NCI-H2227 (cell line): ENCODE results near the gene DCUN1D5.

Experiments used
- DNase-seq: peaks from one replicate; lab custom pipeline; 2025; ENCODE audit not compliant: unreplicated experiment; lab: John Stamatoyannopoulos, UW

The DCUN1D5 gene

DNA sequence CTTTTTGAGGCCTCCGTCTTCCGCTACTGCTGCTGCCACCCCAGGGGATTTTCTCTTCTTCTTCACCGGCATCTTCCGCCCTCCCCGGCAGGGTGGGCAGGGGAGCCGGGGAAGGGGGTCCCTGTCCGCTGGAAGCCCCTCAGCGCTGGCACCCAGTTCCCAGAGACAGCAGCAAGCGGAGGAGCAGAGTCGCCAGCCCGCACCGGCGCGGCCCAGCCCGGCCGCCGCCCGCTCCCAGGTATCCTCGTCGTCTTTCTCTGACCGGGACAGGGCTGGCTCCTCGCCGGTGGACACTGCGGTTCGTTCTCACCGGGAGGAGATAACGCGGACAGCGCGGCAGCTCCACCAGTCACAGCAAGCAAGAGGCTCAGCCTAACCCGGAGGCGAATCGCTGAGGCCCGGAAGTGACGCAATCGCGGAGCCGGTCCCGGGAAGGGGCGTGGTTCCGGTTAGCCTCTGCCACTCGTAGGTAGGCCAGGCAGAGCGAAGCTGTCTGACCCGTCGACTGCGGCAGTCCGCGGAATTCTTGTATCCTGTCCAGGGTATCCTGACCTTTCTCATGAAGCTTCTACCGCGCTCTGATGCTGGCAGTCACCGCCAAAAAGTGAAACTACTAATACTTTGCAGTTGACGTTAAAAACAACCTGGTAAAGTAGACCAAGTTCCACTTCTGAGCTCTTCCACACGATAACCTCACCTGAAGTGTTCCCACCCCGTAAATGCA is at the start of gene DCUN1D5:
TSS of gene DCUN1D5 (minus strand) at position 360 of the 724 bp plus-strand sequence. CDS start at position 72, 288 bp downstream.
- peak; percentile 92 for DNase-seq

DNA sequence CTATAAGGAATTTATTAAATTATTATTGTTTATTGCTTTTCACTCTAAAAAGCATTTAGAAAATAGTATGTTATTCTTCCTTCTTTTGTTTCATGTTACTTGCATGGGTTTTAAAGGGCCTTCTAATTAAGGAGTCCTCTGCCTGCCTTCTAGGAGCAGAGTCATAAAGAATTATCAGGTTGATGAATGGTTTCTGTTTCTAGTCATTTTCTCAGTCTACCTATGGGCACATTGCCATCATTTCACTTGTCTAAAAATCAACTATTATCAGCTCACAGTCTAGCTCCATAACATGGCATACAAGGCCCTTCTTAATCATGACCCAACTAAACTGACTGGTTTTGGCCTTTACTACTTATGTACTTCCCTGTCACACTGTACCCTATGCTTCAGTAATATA is 33.5 kb upstream of the DCUN1D5 start:
- no peak for DNase-seq

DNA sequence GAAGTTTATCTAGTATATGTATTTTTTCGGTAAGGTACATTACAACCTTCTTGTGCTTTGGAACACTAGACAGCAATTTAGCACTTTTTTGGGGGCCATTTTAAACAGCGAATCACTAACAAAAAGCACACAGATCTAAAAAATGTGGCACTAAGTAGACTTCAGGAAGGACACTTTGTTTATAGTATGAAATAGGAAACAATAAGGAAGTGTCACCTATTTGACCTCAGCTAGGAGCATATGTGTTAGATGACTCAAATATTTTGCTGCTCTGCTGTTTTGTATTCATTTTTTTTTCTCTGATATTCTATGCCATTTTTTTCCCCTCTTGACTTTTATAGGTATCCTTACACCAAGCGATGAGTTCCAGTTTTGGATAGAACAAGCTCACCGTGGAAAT is 22.9 kb upstream of the DCUN1D5 start:
- no peak for DNase-seq

DNA sequence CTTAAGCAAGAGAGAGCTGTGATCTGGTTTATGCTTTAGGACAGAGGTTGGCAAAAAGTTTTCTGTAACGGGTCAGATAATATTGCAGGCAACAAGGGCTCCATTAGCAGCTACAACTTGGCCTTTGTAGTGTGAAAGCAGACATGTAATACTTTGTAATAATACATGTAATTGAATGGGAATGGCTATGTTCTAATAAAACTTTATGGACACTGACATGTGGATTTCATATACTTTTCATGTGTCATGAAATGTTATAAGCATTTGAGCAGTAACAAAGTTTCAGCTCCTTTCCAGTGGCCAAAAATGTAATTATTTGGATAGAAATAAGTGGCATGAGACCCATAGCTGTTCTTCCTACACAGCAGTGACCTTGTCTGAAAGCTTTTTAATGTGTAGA is 20.4 kb upstream of the DCUN1D5 start:
- DNase-seq = no peak

- DNase-seq = no peak
Measured at GRCh38 chr11:103111400-103111799, 19.4 kb upstream of the DCUN1D5 start.

GRCh38 chr11:103110391-103110790 is 18.4 kb upstream of the DCUN1D5 start:
- DNase-seq = peak; percentile 2

- DNase-seq = peak; percentile 20
Measured at GRCh38 chr11:103109818-103110388, 17.9 kb upstream of the DCUN1D5 start.

DNA sequence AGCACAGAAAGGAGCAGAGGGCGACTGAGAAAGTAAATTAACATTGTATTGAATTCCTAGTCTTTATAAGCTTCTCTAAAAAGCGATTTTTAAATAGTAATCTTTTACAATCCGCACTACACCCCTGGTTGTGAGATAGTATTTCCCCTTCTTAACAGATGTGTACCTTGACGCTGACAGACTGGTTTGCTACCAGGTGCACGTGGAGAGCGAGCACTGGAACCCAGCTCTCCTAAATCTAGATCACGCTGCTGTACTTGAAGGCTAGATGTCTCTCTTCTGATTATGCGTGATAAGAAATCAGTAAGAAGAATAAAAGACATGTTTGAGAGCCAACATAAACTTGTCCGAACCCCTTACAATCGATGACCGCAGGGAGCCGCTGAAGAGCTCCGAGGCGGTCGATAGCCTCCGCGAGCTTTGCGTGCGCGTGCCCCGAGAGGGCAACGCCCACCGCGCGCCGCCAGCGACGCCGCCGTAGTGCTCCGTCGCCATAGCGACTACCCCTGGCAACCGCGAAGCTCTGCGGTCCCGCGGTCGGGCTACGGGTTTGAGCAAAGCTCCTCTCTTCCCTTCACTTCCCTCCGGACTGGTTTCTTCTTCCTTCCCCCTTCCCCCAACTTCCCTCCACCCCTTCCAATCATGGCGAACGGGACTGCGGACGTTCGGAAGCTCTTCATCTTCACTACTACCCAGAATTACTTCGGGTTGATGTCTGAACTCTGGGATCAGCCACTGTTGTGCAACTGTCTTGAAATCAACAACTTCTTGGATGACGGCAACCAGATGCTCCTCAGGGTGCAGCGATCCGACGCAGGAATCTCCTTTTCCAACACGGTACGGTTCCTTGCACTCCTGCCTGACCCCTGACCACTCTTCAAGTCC is 17.2 kb upstream of the DCUN1D5 start, which contains the start of gene DYNC2H1:
TSS of gene DYNC2H1 (plus strand) at position 494 of the 885 bp plus-strand sequence. CDS start at position 643, 149 bp downstream.
- peak; percentile 93 for DNase-seq

DNA sequence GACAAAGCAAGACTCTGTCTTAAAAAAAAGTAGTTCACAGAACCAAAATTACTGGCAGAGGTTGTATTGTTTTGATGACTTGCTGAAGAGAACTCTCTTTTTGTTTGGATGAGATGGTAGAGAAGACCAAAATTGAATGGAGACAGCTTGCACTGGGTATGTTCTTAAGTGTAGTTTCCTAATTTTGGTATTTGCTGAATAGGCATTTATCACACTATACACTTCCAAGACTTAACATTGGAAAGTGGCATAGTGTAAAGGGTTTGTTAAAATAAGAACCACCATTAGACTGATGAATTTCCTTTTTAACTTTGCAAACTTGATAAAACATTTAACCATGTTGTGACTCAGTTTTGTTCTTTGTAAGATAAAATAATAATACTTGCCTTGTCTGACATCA is 5.3 kb upstream of the DCUN1D5 start:
- DNase-seq = no peak

DNA sequence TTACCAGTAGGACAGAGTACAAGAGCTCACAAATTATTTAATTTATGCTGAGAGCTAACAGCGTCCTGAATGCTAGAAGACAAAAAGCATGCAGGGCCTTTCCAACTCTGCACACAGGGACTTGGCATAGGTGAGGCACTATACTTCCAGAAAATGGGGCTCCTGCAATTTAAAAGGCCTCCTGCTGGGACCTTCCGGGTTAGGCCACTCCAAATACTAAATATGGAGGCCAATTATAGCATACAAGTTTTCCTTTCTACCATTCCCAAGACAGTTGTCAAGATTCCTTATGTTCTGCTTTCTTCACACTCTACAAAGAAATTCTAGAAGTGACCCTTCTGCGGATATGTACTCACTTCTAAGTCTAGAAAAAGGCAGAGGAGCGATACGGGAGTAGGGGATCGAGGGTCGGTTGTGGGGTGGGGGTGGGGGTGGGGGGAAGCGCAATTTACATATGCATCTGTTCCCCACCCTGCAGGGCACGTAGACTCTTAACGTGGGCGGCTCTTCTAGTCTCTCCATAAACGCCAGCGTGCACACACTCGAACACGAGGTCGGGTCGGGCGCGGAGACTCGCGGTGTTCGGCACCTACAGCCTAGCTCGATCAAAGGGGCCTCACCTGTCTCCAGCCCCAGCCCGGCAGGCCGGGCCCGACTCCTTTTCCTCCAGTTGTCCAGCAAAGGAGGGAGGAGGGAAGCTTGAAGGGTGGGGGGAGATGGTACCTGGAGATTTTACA is 728 bp downstream of the DCUN1D5 start:
- peak; percentile 33 for DNase-seq

GRCh38 chr11:103086461-103086860 is 5.5 kb downstream of the DCUN1D5 start:
- DNase-seq = no peak

GRCh38 chr11:103085758-103086365 is 6.1 kb downstream of the DCUN1D5 start:
- DNase-seq = no peak

GRCh38 chr11:103079833-103080232 is 12.1 kb downstream of the DCUN1D5 start:
- DNase-seq = no peak

DNA sequence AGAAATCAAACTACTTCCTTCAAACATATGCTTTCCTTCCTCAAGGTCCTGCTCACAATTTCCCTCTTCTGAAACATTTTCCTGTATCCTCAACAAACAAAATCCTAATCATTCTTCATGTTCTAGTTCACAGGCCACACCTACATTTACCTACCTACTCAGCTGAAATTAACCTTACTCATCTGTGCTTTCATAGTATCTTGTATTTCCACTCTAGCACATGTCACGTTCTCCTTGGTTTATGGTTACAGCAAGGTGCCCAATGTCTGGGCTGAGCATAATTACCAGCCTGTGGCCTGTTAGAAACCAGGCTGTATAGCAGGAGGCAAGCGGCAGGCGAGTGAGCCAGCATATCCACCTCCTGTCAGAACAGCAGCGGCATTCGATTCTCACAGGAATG is 13.2 kb downstream of the DCUN1D5 start:
- DNase-seq = no peak

- DNase-seq = no peak
Measured at GRCh38 chr11:103077554-103077953, 14.4 kb downstream of the DCUN1D5 start.

DNA sequence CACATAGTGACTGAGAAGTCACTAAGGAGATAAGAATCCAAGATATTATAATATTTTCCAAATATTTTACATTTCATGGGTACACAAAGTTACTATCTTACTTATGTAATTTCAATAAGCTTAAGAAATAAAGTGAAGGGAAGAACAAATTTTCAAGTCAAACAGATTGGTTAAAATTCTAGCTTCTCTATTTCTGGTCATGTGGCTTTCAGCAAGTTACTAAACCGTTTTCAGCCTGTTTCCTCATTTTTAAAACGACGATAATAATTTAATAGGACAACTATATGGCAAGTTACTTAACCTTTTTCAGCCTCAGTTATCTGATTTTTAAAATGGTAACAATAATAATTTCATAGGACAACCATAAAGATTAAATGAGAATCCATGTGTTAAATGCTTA is 15.6 kb downstream of the DCUN1D5 start:
- no peak for DNase-seq

DNA sequence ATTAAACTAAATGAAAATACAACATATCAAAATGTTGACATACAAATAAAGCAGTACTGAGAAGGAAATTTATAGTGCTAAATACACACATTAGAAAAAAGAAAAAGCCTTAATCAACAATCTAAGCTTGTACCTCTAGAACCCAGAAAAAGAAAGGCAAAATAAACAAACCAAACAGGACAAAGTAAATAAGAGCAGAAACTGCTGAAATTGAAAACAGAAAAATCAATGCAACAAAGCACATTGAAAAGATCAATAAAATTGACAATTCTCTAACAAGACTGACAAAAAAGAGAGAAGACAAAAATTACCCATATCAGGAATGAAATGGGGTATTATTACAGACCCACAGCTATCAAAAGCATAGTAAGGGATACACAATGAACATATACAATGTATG is 21.0 kb downstream of the DCUN1D5 start:
- no peak for DNase-seq

DNA sequence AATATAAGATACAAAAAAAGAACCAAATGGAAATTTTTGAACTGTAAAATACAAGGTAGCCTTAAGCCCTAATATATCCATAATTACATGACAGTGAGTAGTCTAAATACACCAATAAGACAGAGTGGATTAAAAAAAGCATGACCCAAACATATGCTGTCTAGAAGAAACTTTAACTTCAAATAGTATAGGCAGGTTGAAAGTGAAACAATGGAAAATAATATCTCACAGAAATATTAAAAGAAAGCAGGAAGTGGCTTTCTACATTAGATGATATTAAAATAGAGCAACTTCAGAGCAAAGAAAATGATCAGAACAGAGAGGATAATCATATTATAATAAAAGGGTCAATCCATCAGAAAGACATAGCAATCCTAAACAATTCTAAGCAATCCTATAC is 21.8 kb downstream of the DCUN1D5 start:
- no peak for DNase-seq

- no peak for DNase-seq
Measured at GRCh38 chr11:103069367-103069766, 22.6 kb downstream of the DCUN1D5 start.

- no peak for DNase-seq
Measured at GRCh38 chr11:103067118-103067517, 24.8 kb downstream of the DCUN1D5 start.

- DNase-seq = no peak
Measured at GRCh38 chr11:103061656-103062055, 30.3 kb downstream of the DCUN1D5 start.
